GM19372 (cell line): Measurements from ENCODE around the gene POMGNT1.

Experiments
- ATAC-seq: cut with Tn5 transposase; IDR thresholded peaks from one replicate; pipeline ENCODE4 v1.9.1; 2021; ENCODE audit warnings: mild to moderate bottlenecking, low read depth, moderate library complexity; ENCODE audit not compliant: unreplicated experiment

Gene POMGNT1

DNA sequence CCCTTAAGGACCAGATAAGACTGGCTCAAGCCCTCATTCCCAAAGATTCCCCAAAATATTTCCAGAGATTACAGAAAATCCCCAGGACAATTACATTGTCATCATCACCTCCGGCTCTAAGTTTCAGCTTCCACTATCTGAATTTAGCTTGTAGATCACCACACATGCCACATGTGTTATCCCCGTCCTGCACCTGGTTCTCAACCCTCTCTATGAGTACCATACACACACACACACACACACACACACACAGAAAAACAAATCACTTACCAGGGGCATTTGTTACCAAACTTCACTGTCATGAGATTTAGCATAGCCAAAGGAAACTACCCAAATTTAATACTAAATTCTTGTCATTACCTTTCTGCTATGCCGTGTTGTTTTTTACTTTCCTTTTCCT is 38.7 kb downstream of the POMGNT1 start:
- no peak for ATAC-seq

- peak; percentile 62 for ATAC-seq
Observed at GRCh38 chr1:46158312-46159281, 39.6 kb downstream of the POMGNT1 start.

DNA sequence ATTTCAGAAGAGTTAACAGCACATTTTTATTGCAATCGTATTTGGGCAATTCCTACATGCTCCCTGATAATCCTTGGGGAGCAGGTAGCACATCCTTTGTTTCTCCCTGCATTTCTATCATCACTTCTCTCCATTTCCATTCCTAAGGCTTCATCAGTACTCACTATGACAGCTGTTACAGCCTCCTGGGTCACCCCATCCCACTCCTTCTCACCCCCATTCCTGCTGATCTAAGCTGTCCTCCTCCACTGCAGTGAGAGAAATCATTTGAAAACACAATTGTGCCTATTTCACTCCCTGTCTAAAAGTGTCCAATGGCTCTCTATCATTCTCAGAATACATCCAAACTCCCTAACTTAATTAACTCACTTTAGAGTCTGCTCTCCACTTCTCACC is 40.3 kb downstream of the POMGNT1 start:
- no peak for ATAC-seq

- no peak for ATAC-seq
Observed at GRCh38 chr1:46153732-46154131, 44.5 kb downstream of the POMGNT1 start.

- no peak for ATAC-seq
Observed at GRCh38 chr1:46153228-46153627, 45.0 kb downstream of the POMGNT1 start.

DNA sequence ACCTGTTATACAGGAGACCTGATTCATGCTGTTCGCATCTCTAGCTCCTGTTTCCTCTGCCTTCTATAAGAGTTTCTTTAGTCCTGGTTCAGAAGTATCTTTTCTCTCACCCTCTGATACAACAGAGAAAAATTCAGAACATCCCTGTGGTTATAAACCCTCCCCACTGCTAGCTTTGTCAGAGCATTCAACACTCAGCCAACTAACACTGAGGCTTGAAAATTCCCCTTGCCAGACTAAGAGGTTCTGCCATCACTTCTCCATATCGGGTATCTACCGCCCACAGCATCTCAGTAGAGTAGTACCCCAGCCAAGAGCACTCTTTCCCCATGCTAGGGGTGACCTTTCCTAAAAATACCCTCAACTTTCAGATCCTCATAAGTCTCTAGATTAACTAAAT is 46.2 kb downstream of the POMGNT1 start:
- no peak for ATAC-seq

DNA sequence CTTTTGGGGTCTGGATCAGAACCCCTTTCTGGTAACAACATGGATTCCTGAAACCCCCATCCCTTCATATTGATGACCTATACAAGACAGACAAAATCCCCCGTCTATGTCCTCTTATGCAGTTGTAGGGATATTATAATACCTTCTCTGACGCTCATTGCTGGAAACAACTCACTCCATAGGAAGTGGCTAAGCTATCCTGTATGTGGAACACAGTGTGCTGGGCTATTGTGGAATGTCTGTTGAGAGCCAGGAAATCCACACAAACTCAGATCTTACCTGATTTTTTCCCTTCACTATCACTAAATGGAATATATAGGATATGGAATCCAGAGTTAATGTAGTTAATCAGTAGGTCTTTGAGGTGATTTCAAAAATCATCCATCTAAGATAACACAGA is 48.1 kb downstream of the POMGNT1 start:
- ATAC-seq, result no peak

GRCh38 chr1:46148318-46148717 is 49.9 kb downstream of the POMGNT1 start:
- no peak for ATAC-seq
